ENCODE results near the gene OPRD1.

GRCh38 chr1:28776341-28776740 is 35.6 kb upstream of the OPRD1 start:
- TF ChIP-seq CTCF (IDR thresholded peaks at IDR 0.05) = no peak
- no peak for TF ChIP-seq POLR2A (IDR thresholded peaks at IDR 0.05)

Measured in lower leg skin (tissue), 3 donors.